KMS-11 (cell line): ENCODE data around the gene RNF181.
A peak's percentile ranks its signal among the peaks of the same experiment; 100 is the strongest.

Experiments used
- H2AFZ ChIP-seq: fragments of 200-600 bp; sonication (generic); 2 replicates; pipeline ENCODE4 v1.6.1; 2016; ENCODE audit warnings: antibody characterized with exemption, mixed run types, low read depth
- H3K27ac ChIP-seq: fragments of 200-600 bp; sonication (generic); 2 replicates; pipeline ENCODE4 v1.6.1; 2016; ENCODE audit warnings: mild to moderate bottlenecking, mixed run types
- H3K27me3 ChIP-seq: fragments of 200-600 bp; sonication (generic); 2 replicates; pipeline ENCODE4 v1.6.1; 2017; ENCODE audit warnings: mild to moderate bottlenecking, low read depth, mixed run types, moderate library complexity; ENCODE audit not compliant: insufficient read depth
- H3K36me3 ChIP-seq: fragments of 200-600 bp; sonication (generic); 2 replicates; pipeline ENCODE4 v1.6.1; 2017; ENCODE audit warnings: mild to moderate bottlenecking, mixed run types; ENCODE audit not compliant: insufficient read depth
- H3K4me1 ChIP-seq: fragments of 200-600 bp; sonication (generic); 2 replicates; pipeline ENCODE4 v1.6.1; 2016; ENCODE audit warnings: mild to moderate bottlenecking, low read depth, mixed run types; ENCODE audit not compliant: poor library complexity, severe bottlenecking
- H3K4me2 ChIP-seq: fragments of 200-600 bp; sonication (generic); 2 replicates; pipeline ENCODE4 v1.7.0; 2016; ENCODE audit warnings: mild to moderate bottlenecking, mixed run types
- H3K4me3 ChIP-seq: fragments of 200-600 bp; sonication (generic); IDR thresholded peaks from 2 replicates; pipeline ENCODE4 v1.6.1; 2017; ENCODE audit warnings: low read depth, low read length, mixed read lengths; ENCODE audit not compliant: insufficient read depth
- H3K79me2 ChIP-seq: fragments of 200-600 bp; sonication (generic); 2 replicates; pipeline ENCODE4 v1.6.1; 2016; ENCODE audit warnings: low read depth, mixed run types; ENCODE audit not compliant: insufficient read depth
- H3K9ac ChIP-seq: fragments of 200-600 bp; sonication (generic); 2 replicates; pipeline ENCODE4 v1.6.1; 2016; ENCODE audit warnings: mild to moderate bottlenecking, mixed run types
- H4K20me1 ChIP-seq: fragments of 200-600 bp; sonication (generic); 2 replicates; pipeline ENCODE4 v1.6.1; 2016; ENCODE audit warnings: mild to moderate bottlenecking, mixed run types; ENCODE audit not compliant: insufficient read depth
- TF ChIP-seq, protein P1 (sequence below): fragments of 200-600 bp; sonication (generic); conservative IDR thresholded peaks from 2 replicates; pipeline ENCODE4 v1.6.1; 2017; ENCODE audit warnings: low read depth, mild to moderate bottlenecking, antibody characterized with exemption, low read length, moderate library complexity, mixed read lengths

The RNF181 gene

DNA sequence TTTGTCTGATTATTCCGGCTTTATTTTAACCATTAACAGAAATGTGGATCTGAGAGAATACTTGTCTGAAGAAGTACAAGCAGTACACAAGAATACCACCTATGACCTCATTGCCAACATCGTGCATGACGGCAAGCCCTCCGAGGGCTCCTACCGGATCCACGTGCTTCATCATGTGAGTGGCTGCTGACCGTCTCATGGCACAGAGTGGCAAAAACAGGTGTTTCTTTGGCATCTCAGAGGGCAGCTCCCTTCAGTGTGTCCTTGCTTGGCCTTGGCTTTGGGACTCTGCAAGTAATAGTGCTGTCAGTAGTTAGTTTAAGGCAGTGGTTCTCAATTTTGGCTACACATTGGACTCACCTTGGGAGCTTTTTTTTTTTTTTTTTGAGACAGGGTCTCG is 49.4 kb downstream of the RNF181 start:
- Histone ChIP-seq H4K20me1 (no peaks in the 10 kb centered on the region), H3K4me1 (peaks cover 94% of the 10 kb centered on the region), H3K27me3 (no peaks in the 10 kb centered on the region), H3K9ac (no peak overlapping the region), H3K27ac (no peak overlapping the region), H3K36me3 (peaks cover 33% of the 10 kb centered on the region; the same call in 1 of the 2 replicates), H2AFZ (no peak overlapping the region), H3K79me2 (peaks cover 9% of the 10 kb centered on the region), H3K4me2 (no peak overlapping the region), H3K4me3 (no peak overlapping the region)
- TF ChIP-seq, protein P1, sequence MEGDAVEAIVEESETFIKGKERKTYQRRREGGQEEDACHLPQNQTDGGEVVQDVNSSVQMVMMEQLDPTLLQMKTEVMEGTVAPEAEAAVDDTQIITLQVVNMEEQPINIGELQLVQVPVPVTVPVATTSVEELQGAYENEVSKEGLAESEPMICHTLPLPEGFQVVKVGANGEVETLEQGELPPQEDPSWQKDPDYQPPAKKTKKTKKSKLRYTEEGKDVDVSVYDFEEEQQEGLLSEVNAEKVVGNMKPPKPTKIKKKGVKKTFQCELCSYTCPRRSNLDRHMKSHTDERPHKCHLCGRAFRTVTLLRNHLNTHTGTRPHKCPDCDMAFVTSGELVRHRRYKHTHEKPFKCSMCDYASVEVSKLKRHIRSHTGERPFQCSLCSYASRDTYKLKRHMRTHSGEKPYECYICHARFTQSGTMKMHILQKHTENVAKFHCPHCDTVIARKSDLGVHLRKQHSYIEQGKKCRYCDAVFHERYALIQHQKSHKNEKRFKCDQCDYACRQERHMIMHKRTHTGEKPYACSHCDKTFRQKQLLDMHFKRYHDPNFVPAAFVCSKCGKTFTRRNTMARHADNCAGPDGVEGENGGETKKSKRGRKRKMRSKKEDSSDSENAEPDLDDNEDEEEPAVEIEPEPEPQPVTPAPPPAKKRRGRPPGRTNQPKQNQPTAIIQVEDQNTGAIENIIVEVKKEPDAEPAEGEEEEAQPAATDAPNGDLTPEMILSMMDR: no peak

DNA sequence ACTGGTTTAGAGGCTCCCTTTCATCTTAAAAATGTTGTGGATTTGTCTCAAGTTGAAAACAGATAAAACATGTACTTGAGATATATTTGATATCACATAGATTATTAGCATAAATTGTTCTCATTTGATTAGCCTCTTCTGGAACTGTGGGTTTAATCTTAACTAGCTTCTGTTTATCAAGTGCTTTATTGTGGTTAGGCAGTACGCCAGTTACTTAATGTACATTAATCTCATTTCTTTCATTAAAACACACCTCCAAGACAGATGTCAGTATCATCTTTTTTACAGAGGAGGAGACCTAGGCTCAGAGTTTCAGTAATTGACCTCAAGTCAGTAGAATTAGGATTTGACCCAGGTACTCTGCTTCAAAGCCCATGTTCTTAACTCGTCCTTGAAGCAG is 50.6 kb downstream of the RNF181 start:
- TF ChIP-seq, protein P1: no peak
- Histone ChIP-seq H3K27ac (no peak overlapping the region), H2AFZ (no peak overlapping the region), H3K4me1 (peaks cover 81% of the 10 kb centered on the region), H3K27me3 (no peaks in the 10 kb centered on the region), H3K79me2 (peaks cover 9% of the 10 kb centered on the region), H3K4me3 (no peak overlapping the region), H4K20me1 (no peaks in the 10 kb centered on the region), H3K4me2 (peak overlapping the region; percentile 6), H3K9ac (no peak overlapping the region), H3K36me3 (peaks cover 25% of the 10 kb centered on the region; the same call in 1 of the 2 replicates)
